Glomerular endothelial cell (primary cell): ENCODE data around the gene OLFM2. TPM values are rescaled to one million over a fixed set of nuclear protein-coding genes. Genes with fewer than 3 reads are reported as not detected.
"Not testable (repeated sequence)": the region's sequence is repeated elsewhere in the genome, so short reads cannot be mapped to it uniquely, and the experiment has no call there.

ENCODE experiments used
- DNase-seq: peaks from one replicate; pipeline ENCODE4 v3.0.0-alpha.2; 2011; ENCODE audit warnings: low read depth, low spot score; ENCODE audit errors: extremely low read depth
- total RNA-seq: library from RNA; depleted of rRNA; stranded (reverse); fragments of >200 nt; gene quantifications from 2 replicates; pipeline ENCODE4 v1.2.3, GENCODE V29; 2015

OLFM2 gene
- total RNA-seq, 1 donor from 2014 or later: 4.6 TPM

- DNase-seq: no peak
Measured at GRCh38 chr19:9836021-9836420, 100.3 kb downstream of the OLFM2 start.

DNA sequence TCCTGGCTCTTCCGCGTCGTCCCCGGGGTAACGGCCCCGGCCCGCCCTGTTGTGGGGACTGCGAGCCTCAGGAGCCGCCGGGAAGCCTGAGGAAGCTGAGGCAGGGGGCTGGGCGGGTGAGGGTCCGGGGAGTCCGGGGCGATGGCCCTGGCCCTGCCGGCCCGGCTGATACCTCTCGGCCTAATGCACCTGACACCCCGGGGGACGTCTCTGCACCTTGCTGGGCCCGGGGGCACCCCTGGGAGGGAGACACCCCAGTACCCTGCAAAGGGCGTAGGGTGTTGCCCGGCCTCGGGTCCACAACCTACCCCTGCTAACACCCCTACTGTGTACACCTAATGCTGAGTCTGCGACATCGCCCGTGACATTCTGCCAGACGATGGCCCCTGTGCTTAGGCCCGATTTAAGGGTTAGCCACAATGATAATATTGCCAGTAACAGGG, 100.8 kb downstream of the OLFM2 start:
- no peak for DNase-seq

- peak; percentile 78 for DNase-seq
Measured at GRCh38 chr19:9834726-9835506, 101.4 kb downstream of the OLFM2 start, which contains the start of gene PIN1. TSS of gene PIN1 (plus strand) at chr19:9835318. CDS start at chr19:9835345, 27 bp downstream.

DNA sequence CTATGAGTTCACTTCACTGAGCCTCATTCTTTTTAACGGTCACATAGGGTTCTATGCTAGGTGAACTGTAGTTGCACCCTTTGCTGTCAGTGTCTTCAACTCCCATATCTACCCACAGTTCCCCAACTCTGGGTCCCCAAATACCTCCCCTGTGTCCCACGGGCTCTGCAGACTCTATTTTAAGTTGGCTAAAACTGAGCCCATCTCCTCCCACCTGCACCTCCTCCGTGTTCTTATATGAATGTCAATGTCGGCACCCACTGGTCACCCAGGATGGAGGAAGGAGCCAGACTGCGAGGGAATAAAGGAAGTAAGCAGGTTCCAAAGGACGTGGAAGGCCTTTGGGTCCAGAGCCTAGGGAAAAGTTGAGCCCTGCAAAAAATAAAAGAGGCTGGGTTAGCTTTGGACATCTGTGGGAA, 102.0 kb downstream of the OLFM2 start:
- no peak for DNase-seq

DNA sequence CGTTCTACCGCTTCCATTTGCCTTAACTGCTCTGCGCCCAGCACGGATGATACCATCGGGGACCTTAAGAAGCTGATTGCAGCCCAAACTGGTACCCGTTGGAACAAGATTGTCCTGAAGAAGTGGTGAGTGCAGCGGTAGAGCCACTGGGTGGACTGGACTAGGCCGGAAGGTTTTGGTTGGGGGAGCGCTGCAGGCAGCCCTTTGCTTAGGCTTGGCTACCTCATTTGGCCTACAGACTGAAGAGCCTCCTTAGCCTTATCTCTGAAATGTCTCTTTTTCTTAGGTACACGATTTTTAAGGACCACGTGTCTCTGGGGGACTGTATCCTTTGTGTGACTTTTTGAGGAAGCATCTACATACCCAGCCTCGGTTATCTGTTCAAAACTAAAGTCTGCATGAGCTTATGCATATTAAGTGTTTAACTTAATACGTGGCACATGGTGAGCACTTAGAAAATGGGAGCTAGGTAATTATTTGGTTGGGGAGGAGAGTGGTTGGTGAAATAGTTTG, 107.7 kb downstream of the OLFM2 start:
- no peak for DNase-seq

- DNase-seq: peak; percentile 41
Measured at GRCh38 chr19:9827289-9828238, 108.8 kb downstream of the OLFM2 start, which contains the start of gene UBL5. TSS of gene UBL5 (plus strand) at chr19:9827918. CDS start at chr19:9828338, 420 bp downstream.

DNA sequence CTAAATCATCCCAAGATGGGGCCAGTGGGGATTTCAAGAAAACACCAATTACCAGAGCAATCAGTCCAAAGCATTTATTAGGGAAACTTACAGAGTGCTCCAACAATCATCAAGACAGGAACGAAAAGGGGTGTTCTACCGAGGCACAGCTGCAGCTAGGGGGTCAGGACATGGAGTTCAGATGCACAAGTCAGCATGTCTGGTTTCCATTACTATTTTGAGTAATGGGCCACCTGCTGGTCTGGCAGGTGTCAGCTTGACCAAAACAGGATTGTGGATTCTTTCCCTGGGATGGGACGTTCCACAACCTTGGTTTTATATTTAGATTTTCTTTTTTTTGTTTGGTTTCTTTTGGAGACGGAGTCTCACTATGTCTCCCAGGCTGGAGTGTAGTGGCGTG, 112.5 kb downstream of the OLFM2 start:
- no peak for DNase-seq

- not testable (repeated sequence) for DNase-seq
Measured at GRCh38 chr19:9820034-9820433, 116.3 kb downstream of the OLFM2 start.

DNA sequence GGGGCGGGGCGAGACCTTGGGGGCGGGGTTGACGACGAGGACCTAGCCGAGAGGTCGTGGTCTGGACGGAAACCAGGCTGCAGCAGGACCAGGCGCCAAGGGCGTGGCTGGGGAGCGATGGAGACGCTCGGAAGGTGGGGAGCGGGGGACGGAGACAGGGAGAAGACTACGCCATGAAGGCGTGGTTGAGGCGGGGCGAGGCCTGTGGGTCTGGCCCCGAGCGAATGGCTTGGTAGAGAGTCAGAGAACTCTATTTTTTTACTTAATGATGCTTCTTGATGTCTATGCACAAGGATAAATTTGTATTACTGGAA, 116.8 kb downstream of the OLFM2 start:
- no peak for DNase-seq

GRCh38 chr19:9818734-9819595, 117.3 kb downstream of the OLFM2 start, which contains the start of gene FBXL12:
TSS of gene FBXL12 (minus strand) at chr19:9819079. CDS start at chr19:9818813, 266 bp downstream.
- peak; percentile 97 for DNase-seq

- DNase-seq: no peak
Measured at GRCh38 chr19:9818175-9818733, 118.1 kb downstream of the OLFM2 start.

DNA sequence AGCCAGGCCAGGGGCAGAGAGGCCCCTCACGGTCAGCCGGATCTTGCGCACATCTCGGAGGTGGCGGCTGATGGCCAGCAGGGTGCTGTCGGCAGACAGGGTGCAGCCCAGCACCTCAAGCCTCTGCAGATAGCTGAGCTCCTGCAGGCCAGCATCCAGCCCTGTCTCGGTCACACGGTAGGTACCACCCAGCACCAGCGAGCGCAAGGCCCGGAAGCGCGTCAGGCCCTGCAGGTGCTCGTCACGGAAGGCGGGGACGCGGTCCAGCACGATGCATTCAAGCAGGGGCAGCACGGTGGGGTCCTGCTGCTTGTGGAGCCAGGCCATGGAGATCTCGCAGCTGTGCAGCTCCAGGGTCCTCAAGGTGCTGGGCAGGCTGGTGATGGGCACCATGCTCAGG, 125.2 kb downstream of the OLFM2 start:
- DNase-seq: no peak

DNA sequence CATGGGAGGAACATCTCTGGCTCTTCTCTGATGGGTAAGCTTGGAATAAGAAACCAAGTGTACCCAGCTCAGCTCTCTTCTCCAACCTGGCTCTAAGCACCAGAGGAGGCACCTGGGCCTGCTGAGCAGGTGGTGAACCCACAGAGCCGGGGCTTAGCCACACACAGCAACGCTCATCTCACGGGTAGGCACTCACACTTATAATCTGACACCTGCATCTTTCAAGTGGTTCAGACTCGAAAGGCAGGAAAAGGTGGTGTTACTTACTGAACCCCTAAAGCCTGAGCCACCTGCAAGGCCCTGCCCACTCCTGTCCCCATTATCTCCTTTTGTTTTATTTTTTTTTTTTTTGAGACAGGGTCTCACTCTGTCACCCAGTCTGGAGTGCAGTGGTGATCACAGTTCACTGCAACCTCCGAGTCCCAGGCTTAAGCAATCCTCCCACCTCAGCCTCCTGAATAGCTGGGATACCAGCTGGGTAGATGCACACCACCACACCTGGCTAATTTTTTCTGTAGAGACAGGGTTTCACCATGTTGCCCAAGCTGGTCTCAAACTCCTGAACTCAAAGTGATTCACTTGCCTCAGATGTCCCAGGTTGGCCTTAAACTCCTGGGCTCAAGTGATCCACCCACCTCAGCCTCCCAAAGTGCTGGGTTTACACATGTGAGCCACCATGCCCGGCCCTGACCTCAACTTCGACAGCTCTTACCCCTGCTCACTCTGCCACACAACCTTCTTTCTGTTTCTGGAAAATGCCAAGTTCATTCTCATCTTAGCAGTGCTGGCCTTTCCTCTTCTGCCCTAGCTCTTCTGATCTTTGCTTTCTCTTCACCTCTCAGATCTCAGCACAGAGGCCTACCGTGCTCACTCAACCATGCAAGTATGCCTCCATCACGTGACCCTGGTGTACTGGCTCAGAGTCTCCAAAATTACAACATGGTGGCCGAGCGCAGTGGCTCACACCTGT, 127.2 kb downstream of the OLFM2 start:
- DNase-seq: no peak

GRCh38 chr19:9806803-9807202, 129.5 kb downstream of the OLFM2 start:
- DNase-seq: no peak

Other genes with a start within 250 kb of the OLFM2 start
- gene ZNF846, start 167.8 kb downstream of the OLFM2 start, total RNA-seq: 5.1 and 23.7 TPM in 2 replicates
- 22.1 and 27.5 TPM in 2 replicates for gene FBXL12, start 117.4 kb downstream of the OLFM2 start, total RNA-seq
- gene UBL5, start 108.6 kb downstream of the OLFM2 start, total RNA-seq: 578 and 765 TPM in 2 replicates
- gene PIN1, start 101.2 kb downstream of the OLFM2 start, total RNA-seq: 128 and 139 TPM in 2 replicates
- 2.0 and 2.6 TPM in 2 replicates for gene COL5A3, start 74.0 kb upstream of the OLFM2 start, total RNA-seq
- not detected in 2 replicates for gene RDH8, start 77.0 kb upstream of the OLFM2 start, total RNA-seq
- gene SHFL, start 149.8 kb upstream of the OLFM2 start, total RNA-seq: 51.5 and 55.7 TPM in 2 replicates
- gene ANGPTL6, start 166.2 kb upstream of the OLFM2 start, total RNA-seq: 0.29 and 1.4 TPM in 2 replicates
- gene PPAN, start 169.8 kb upstream of the OLFM2 start, total RNA-seq: 31.2 and 39.6 TPM in 2 replicates
- 4.1 and 11.1 TPM in 2 replicates for gene P2RY11, start 175.2 kb upstream of the OLFM2 start, total RNA-seq
- 235 and 275 TPM in 2 replicates for gene EIF3G, start 183.4 kb upstream of the OLFM2 start, total RNA-seq